GM03348 (cell line): ENCODE results near the gene WASF3.
"Not testable (repeated sequence)": the region's sequence is repeated elsewhere in the genome, so short reads cannot be mapped to it uniquely, and the experiment has no call there.

Source experiments
- DNase-seq: peaks from one replicate; pipeline ENCODE4 v3.0.0; 2012; ENCODE audit warnings: low spot score

Gene WASF3

GRCh38 chr13:26635634-26636033 is 78.2 kb downstream of the WASF3 start:
- DNase-seq = not testable (repeated sequence)

- DNase-seq = not testable (repeated sequence)
These were observed 78.6 kb downstream of the WASF3 start for GRCh38 chr13:26636073-26636472.

GRCh38 chr13:26646603-26647002 is 89.1 kb downstream of the WASF3 start:
- no peak for DNase-seq

- DNase-seq = no peak
These were observed 93.8 kb downstream of the WASF3 start for GRCh38 chr13:26651234-26651633.

GRCh38 chr13:26653310-26653709 is 95.8 kb downstream of the WASF3 start:
- peak; percentile 17 for DNase-seq

GRCh38 chr13:26653842-26654241 is 96.4 kb downstream of the WASF3 start:
- no peak for DNase-seq

GRCh38 chr13:26656919-26657318 is 99.4 kb downstream of the WASF3 start:
- no peak for DNase-seq

GRCh38 chr13:26658448-26659385 is 101.2 kb downstream of the WASF3 start:
- no peak for DNase-seq

GRCh38 chr13:26660185-26660584 is 102.7 kb downstream of the WASF3 start:
- no peak for DNase-seq

- DNase-seq = no peak
These were observed 103.3 kb downstream of the WASF3 start for GRCh38 chr13:26660766-26661165.

GRCh38 chr13:26663791-26664190 is 106.3 kb downstream of the WASF3 start:
- no peak for DNase-seq

- DNase-seq = no peak
These were observed 106.8 kb downstream of the WASF3 start for GRCh38 chr13:26664286-26664685.

- DNase-seq = no peak
These were observed 107.4 kb downstream of the WASF3 start for GRCh38 chr13:26664876-26665275.

- no peak for DNase-seq
These were observed 111.1 kb downstream of the WASF3 start for GRCh38 chr13:26668357-26669146.

GRCh38 chr13:26673890-26674289 is 116.4 kb downstream of the WASF3 start:
- no peak for DNase-seq

GRCh38 chr13:26677156-26677555 is 119.7 kb downstream of the WASF3 start:
- DNase-seq = no peak

- DNase-seq = no peak
These were observed 120.8 kb downstream of the WASF3 start for GRCh38 chr13:26678330-26678729.

- DNase-seq = no peak
These were observed 121.3 kb downstream of the WASF3 start for GRCh38 chr13:26678796-26679195.

- peak; percentile 52 for DNase-seq
These were observed 122.1 kb downstream of the WASF3 start for GRCh38 chr13:26679411-26680122.

GRCh38 chr13:26680123-26680450 is 122.6 kb downstream of the WASF3 start:
- no peak for DNase-seq

GRCh38 chr13:26680572-26680971 is 123.1 kb downstream of the WASF3 start:
- no peak for DNase-seq

GRCh38 chr13:26681036-26681435 is 123.6 kb downstream of the WASF3 start:
- no peak for DNase-seq

GRCh38 chr13:26682606-26683005 is 125.1 kb downstream of the WASF3 start:
- no peak for DNase-seq
